ENCODE measurements around the gene FNDC10.

GRCh38 chr1:1583347-1584010 is 16.5 kb downstream of the FNDC10 start:
- no peak for TF ChIP-seq CTCF (IDR thresholded peaks at IDR 0.05; ENCODE audit: insufficient read depth, low read depth, low read length)
- no peak for TF ChIP-seq EZH2 (IDR thresholded peaks at IDR 0.05; ENCODE audit: insufficient read depth, low read length)
